HEK293 (cell line): ENCODE measurements around the gene CADPS.

Experiments
- CTCF ChIA-PET: fragments of 350-600 bp; formaldehyde crosslinking; extraction: SDS; loops from one replicate; lab custom pipeline; 2021; ENCODE audit warnings: antibody characterized with exemption; lab: Yijun Ruan, JAX
- POLR2A ChIA-PET: fragments of 300-600 bp; formaldehyde crosslinking; extraction: SDS; loops from one replicate; lab custom pipeline; 2020; ENCODE audit warnings: antibody characterized with exemption, inconsistent platforms; lab: Yijun Ruan, JAX
- H3K27ac ChIP-seq: fragments of 200-500 bp; sonication (Bioruptor generic); 2 replicates; pipeline ENCODE4 v1.5.1; 2014; ENCODE audit warnings: low read depth, low read length, control low read depth, inconsistent platforms; ENCODE audit errors: extremely low read depth
- H3K36me3 ChIP-seq, 2 experiments: fragments of 200-500 bp in 1 of 2; sonication (Bioruptor generic) in 1 of 2; 1 replicate in 1 of 2; 2 replicates in 1 of 2; pipeline ENCODE4 v1.5.1; 2014 to 2017; ENCODE audit warnings: inconsistent platforms in 2 of 2, low read length in 2 of 2; ENCODE audit not compliant: control insufficient read depth in 2 of 2, insufficient read depth in 1 of 2
- H3K4me1 ChIP-seq: fragments of 200-500 bp; sonication (Bioruptor generic); 2 replicates; pipeline ENCODE4 v1.5.1; 2014; ENCODE audit warnings: mild to moderate bottlenecking, low read length, inconsistent platforms; ENCODE audit not compliant: control insufficient read depth, insufficient read depth
- H3K4me3 ChIP-seq: 2 replicates; pipeline ENCODE4 v1.5.1; 2011; ENCODE audit warnings: low read depth, mild to moderate bottlenecking, control low read depth, low read length, moderate library complexity
- H3K9me3 ChIP-seq: fragments of 200-500 bp; sonication (Bioruptor generic); 2 replicates; pipeline ENCODE4 v1.5.1; 2014; ENCODE audit warnings: low read depth, low read length, inconsistent platforms; ENCODE audit not compliant: control insufficient read depth, insufficient read depth
- GLI4 ChIP-seq: fragments of 450-650 bp; formaldehyde crosslinking; IDR thresholded peaks from 2 replicates; pipeline ENCODE4 v1.5.1; 2016; ENCODE audit warnings: missing biosample characterization, missing genetic modification characterization
- KLF16 ChIP-seq: fragments of 450-650 bp; formaldehyde crosslinking; IDR thresholded peaks from 2 replicates; pipeline ENCODE4 v1.5.1; 2017; ENCODE audit warnings: missing biosample characterization, missing genetic modification characterization
- KLF7 ChIP-seq: fragments of 450-650 bp; formaldehyde crosslinking; IDR thresholded peaks from 2 replicates; pipeline ENCODE4 v1.5.1; 2016; ENCODE audit warnings: missing biosample characterization, missing genetic modification characterization, borderline replicate concordance
- KLF9 ChIP-seq: fragments of 450-650 bp; formaldehyde crosslinking; IDR thresholded peaks from 2 replicates; pipeline ENCODE4 v1.5.1; 2016; ENCODE audit warnings: missing biosample characterization, missing genetic modification characterization, low read depth
- OSR2 ChIP-seq: fragments of 450-650 bp; formaldehyde crosslinking; IDR thresholded peaks from 2 replicates; pipeline ENCODE4 v1.5.1; 2016; ENCODE audit warnings: missing biosample characterization, missing genetic modification characterization
- OVOL3 ChIP-seq: fragments of 450-650 bp; formaldehyde crosslinking; IDR thresholded peaks from 2 replicates; pipeline ENCODE4 v1.5.1; 2016; ENCODE audit warnings: missing biosample characterization, missing genetic modification characterization
- SALL2 ChIP-seq: fragments of 450-650 bp; formaldehyde crosslinking; IDR thresholded peaks from 2 replicates; pipeline ENCODE4 v1.5.0; 2017; ENCODE audit warnings: missing biosample characterization, mild to moderate bottlenecking, missing genetic modification characterization, borderline replicate concordance
- SCRT1 ChIP-seq: fragments of 450-650 bp; formaldehyde crosslinking; IDR thresholded peaks from 2 replicates; pipeline ENCODE4 v1.5.1; 2016; ENCODE audit warnings: missing biosample characterization, missing genetic modification characterization, borderline replicate concordance
- ZBTB48 ChIP-seq: fragments of 450-650 bp; formaldehyde crosslinking; IDR thresholded peaks from 2 replicates; pipeline ENCODE4 v1.5.1; 2016; ENCODE audit warnings: missing biosample characterization, missing genetic modification characterization
- ZFP3 ChIP-seq: fragments of 450-650 bp; formaldehyde crosslinking; IDR thresholded peaks from 2 replicates; pipeline ENCODE4 v1.5.1; 2016; ENCODE audit warnings: low read depth, missing biosample characterization, missing genetic modification characterization
- ZNF132 ChIP-seq: fragments of 450-650 bp; formaldehyde crosslinking; IDR thresholded peaks from 2 replicates; pipeline ENCODE4 v1.5.1; 2017; ENCODE audit warnings: missing biosample characterization, missing genetic modification characterization, borderline replicate concordance
- ZNF140 ChIP-seq: fragments of 450-650 bp; formaldehyde crosslinking; IDR thresholded peaks from 2 replicates; pipeline ENCODE4 v1.5.1; 2016; ENCODE audit warnings: missing biosample characterization, missing genetic modification characterization
- ZNF155 ChIP-seq: fragments of 450-650 bp; formaldehyde crosslinking; IDR thresholded peaks from 2 replicates; pipeline ENCODE4 v1.5.1; 2016; ENCODE audit warnings: missing biosample characterization, missing genetic modification characterization
- ZNF19 ChIP-seq: fragments of 450-650 bp; formaldehyde crosslinking; IDR thresholded peaks from 2 replicates; pipeline ENCODE4; 2016; ENCODE audit warnings: missing biosample characterization, missing genetic modification characterization, low read depth
- ZNF274 ChIP-seq, 2 experiments: fragments of 200-500 bp in 1 of 2; fragments of 450-650 bp in 1 of 2; sonication (Bioruptor generic) in 1 of 2; formaldehyde crosslinking in 1 of 2; IDR thresholded peaks; 2 replicates each; pipeline versions ENCODE4 v1.5.1 to v1.6.1; 2014 to 2016; ENCODE audit warnings: borderline replicate concordance in 1 of 2, inconsistent platforms in 1 of 2, low read length in 1 of 2, missing biosample characterization in 1 of 2, missing genetic modification characterization in 1 of 2
- ZNF311 ChIP-seq: fragments of 450-650 bp; formaldehyde crosslinking; IDR thresholded peaks from 2 replicates; pipeline ENCODE4 v1.5.1; 2017; ENCODE audit warnings: missing biosample characterization, missing genetic modification characterization, borderline replicate concordance
- ZNF350 ChIP-seq: fragments of 450-650 bp; formaldehyde crosslinking; IDR thresholded peaks from 2 replicates; pipeline ENCODE4 v1.5.0; 2017; ENCODE audit warnings: missing biosample characterization, mild to moderate bottlenecking, missing genetic modification characterization
- ZNF433 ChIP-seq: fragments of 450-650 bp; formaldehyde crosslinking; IDR thresholded peaks from 2 replicates; pipeline ENCODE4 v1.5.1; 2016; ENCODE audit warnings: missing biosample characterization, missing genetic modification characterization, low read depth
- ZNF561 ChIP-seq: fragments of 450-650 bp; IDR thresholded peaks from 2 replicates; pipeline ENCODE4 v1.5.1; 2018; ENCODE audit warnings: missing biosample characterization, missing genetic modification characterization, borderline replicate concordance
- ZNF76 ChIP-seq: fragments of 450-650 bp; formaldehyde crosslinking; IDR thresholded peaks from 2 replicates; pipeline ENCODE4; 2016; ENCODE audit warnings: low read depth, missing biosample characterization, missing genetic modification characterization, borderline replicate concordance
- ZNF792 ChIP-seq: fragments of 450-650 bp; formaldehyde crosslinking; IDR thresholded peaks from 2 replicates; pipeline ENCODE4 v1.5.1; 2016; ENCODE audit warnings: missing biosample characterization, missing genetic modification characterization
- TF ChIP-seq, protein P1 (sequence below): fragments of 450-650 bp; formaldehyde crosslinking; IDR thresholded peaks from 2 replicates; pipeline ENCODE4 v1.5.1; 2016; ENCODE audit warnings: missing biosample characterization, missing genetic modification characterization, borderline replicate concordance
- TF ChIP-seq, protein P2 (sequence below): fragments of 450-650 bp; formaldehyde crosslinking; IDR thresholded peaks from 2 replicates; pipeline ENCODE4 v1.5.1; 2016; ENCODE audit warnings: missing biosample characterization, missing genetic modification characterization, borderline replicate concordance
- TF ChIP-seq, protein P3 (sequence below): fragments of 450-650 bp; formaldehyde crosslinking; IDR thresholded peaks from 2 replicates; pipeline ENCODE4 v1.5.1; 2017; ENCODE audit warnings: missing biosample characterization, missing genetic modification characterization

The CADPS gene

DNA sequence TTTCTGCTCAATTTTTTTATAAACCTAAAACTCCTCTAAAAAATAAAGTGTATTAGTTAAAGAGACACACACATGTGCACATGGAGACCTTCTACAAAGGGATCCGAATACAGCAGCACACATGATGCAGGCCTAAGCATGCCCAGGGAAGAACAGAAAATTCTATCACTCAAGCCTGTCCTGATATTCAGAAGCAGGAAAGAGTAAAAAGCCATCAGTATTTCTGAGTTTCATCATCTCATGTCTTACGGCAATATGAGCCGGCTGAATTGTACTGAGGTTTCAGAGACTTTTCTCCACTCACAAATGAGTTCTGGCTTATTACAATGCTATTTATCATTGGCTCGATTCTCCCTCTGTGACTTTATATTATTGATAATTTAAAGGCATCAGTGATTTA, 97.5 kb downstream of the CADPS start (continued):
- TF ChIP-seq, protein P1, sequence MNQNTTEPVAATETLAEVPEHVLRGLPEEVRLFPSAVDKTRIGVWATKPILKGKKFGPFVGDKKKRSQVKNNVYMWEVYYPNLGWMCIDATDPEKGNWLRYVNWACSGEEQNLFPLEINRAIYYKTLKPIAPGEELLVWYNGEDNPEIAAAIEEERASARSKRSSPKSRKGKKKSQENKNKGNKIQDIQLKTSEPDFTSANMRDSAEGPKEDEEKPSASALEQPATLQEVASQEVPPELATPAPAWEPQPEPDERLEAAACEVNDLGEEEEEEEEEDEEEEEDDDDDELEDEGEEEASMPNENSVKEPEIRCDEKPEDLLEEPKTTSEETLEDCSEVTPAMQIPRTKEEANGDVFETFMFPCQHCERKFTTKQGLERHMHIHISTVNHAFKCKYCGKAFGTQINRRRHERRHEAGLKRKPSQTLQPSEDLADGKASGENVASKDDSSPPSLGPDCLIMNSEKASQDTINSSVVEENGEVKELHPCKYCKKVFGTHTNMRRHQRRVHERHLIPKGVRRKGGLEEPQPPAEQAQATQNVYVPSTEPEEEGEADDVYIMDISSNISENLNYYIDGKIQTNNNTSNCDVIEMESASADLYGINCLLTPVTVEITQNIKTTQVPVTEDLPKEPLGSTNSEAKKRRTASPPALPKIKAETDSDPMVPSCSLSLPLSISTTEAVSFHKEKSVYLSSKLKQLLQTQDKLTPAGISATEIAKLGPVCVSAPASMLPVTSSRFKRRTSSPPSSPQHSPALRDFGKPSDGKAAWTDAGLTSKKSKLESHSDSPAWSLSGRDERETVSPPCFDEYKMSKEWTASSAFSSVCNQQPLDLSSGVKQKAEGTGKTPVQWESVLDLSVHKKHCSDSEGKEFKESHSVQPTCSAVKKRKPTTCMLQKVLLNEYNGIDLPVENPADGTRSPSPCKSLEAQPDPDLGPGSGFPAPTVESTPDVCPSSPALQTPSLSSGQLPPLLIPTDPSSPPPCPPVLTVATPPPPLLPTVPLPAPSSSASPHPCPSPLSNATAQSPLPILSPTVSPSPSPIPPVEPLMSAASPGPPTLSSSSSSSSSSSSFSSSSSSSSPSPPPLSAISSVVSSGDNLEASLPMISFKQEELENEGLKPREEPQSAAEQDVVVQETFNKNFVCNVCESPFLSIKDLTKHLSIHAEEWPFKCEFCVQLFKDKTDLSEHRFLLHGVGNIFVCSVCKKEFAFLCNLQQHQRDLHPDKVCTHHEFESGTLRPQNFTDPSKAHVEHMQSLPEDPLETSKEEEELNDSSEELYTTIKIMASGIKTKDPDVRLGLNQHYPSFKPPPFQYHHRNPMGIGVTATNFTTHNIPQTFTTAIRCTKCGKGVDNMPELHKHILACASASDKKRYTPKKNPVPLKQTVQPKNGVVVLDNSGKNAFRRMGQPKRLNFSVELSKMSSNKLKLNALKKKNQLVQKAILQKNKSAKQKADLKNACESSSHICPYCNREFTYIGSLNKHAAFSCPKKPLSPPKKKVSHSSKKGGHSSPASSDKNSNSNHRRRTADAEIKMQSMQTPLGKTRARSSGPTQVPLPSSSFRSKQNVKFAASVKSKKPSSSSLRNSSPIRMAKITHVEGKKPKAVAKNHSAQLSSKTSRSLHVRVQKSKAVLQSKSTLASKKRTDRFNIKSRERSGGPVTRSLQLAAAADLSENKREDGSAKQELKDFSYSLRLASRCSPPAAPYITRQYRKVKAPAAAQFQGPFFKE (tag by site-specific recombination) = no peak
- TF ChIP-seq ZNF433 (tag by site-specific recombination) = no peak
- no peak for TF ChIP-seq KLF7
- TF ChIP-seq, protein P2, sequence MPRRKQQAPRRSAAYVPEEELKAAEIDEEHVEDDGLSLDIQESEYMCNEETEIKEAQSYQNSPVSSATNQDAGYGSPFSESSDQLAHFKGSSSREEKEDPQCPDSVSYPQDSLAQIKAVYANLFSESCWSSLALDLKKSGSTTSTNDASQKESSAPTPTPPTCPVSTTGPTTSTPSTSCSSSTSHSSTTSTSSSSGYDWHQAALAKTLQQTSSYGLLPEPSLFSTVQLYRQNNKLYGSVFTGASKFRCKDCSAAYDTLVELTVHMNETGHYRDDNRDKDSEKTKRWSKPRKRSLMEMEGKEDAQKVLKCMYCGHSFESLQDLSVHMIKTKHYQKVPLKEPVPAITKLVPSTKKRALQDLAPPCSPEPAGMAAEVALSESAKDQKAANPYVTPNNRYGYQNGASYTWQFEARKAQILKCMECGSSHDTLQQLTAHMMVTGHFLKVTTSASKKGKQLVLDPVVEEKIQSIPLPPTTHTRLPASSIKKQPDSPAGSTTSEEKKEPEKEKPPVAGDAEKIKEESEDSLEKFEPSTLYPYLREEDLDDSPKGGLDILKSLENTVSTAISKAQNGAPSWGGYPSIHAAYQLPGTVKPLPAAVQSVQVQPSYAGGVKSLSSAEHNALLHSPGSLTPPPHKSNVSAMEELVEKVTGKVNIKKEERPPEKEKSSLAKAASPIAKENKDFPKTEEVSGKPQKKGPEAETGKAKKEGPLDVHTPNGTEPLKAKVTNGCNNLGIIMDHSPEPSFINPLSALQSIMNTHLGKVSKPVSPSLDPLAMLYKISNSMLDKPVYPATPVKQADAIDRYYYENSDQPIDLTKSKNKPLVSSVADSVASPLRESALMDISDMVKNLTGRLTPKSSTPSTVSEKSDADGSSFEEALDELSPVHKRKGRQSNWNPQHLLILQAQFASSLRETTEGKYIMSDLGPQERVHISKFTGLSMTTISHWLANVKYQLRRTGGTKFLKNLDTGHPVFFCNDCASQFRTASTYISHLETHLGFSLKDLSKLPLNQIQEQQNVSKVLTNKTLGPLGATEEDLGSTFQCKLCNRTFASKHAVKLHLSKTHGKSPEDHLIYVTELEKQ (tag by site-specific recombination) = no peak

DNA sequence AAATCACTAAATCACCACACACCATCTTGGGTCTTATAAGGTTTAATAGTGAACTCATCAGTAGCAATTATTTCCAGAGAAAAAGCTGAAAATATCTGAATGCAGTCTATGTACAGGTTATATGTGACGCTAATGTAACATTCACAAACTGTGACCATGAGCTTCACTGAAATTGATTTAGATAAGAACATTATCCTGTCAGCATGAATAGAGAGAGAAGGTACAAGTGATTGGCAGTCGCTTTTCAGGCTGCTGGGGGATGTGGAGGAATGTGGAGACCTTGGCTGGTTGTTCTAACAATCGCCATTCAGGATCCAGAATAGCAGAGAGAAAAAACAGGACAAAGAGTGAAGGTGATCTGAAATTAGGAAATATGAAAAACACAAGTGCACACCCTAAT, 98.1 kb downstream of the CADPS start:
- Histone ChIP-seq H3K36me3 (no peaks in the 10 kb centered on the region), H3K9me3 (no peaks in the 10 kb centered on the region), H3K4me3 (no peak overlapping the region), H3K4me1 (no peaks in the 10 kb centered on the region), H3K27ac (no peak overlapping the region)
- ChIA-PET CTCF (no interaction called here), POLR2A (no interaction called here)
- no peak for TF ChIP-seq OVOL3
- TF ChIP-seq ZNF155 (tag by site-specific recombination) = no peak
- TF ChIP-seq ZNF132 (tag by site-specific recombination) = no peak
- no peak for TF ChIP-seq SALL2 (tag by site-specific recombination)
- no peak for TF ChIP-seq ZNF792 (tag by site-specific recombination)
- TF ChIP-seq OSR2 (tag by site-specific recombination) = no peak
- TF ChIP-seq GLI4 (tag by site-specific recombination) = no peak
- no peak for TF ChIP-seq ZNF561 (tag by site-specific recombination)
- TF ChIP-seq ZNF76 (tag by site-specific recombination) = no peak
- TF ChIP-seq ZNF19 = no peak
- TF ChIP-seq ZFP3 (tag by site-specific recombination) = no peak
- TF ChIP-seq ZBTB48 = no peak
- TF ChIP-seq ZNF140 (tag by site-specific recombination) = no peak
- TF ChIP-seq ZNF350 = no peak
- no peak for TF ChIP-seq KLF9 (tag by site-specific recombination)
- no peak for TF ChIP-seq SCRT1
- no peak for TF ChIP-seq ZNF311 (tag by site-specific recombination)
- TF ChIP-seq, protein P3, sequence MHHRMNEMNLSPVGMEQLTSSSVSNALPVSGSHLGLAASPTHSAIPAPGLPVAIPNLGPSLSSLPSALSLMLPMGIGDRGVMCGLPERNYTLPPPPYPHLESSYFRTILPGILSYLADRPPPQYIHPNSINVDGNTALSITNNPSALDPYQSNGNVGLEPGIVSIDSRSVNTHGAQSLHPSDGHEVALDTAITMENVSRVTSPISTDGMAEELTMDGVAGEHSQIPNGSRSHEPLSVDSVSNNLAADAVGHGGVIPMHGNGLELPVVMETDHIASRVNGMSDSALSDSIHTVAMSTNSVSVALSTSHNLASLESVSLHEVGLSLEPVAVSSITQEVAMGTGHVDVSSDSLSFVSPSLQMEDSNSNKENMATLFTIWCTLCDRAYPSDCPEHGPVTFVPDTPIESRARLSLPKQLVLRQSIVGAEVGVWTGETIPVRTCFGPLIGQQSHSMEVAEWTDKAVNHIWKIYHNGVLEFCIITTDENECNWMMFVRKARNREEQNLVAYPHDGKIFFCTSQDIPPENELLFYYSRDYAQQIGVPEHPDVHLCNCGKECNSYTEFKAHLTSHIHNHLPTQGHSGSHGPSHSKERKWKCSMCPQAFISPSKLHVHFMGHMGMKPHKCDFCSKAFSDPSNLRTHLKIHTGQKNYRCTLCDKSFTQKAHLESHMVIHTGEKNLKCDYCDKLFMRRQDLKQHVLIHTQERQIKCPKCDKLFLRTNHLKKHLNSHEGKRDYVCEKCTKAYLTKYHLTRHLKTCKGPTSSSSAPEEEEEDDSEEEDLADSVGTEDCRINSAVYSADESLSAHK (tag by site-specific recombination) = no peak
- TF ChIP-seq ZNF274 (IDR thresholded peaks at IDR 0.05; ENCODE audit: low read length) = no peak
- no peak for TF ChIP-seq ZNF274 (tag by site-specific recombination; IDR thresholded peaks at IDR 0.05; ENCODE audit: borderline replicate concordance)
- TF ChIP-seq KLF16 = no peak
